GM21360 (cell line): ENCODE data around the gene PLAAT2.

Source experiments
- ATAC-seq: cut with Tn5 transposase; IDR thresholded peaks from one replicate; pipeline ENCODE4 v1.9.1; 2021; ENCODE audit warnings: mild to moderate bottlenecking, moderate library complexity; ENCODE audit not compliant: unreplicated experiment

Gene PLAAT2

GRCh38 chr11:63523151-63523550 is 40.0 kb downstream of the PLAAT2 start:
- no peak for ATAC-seq

DNA sequence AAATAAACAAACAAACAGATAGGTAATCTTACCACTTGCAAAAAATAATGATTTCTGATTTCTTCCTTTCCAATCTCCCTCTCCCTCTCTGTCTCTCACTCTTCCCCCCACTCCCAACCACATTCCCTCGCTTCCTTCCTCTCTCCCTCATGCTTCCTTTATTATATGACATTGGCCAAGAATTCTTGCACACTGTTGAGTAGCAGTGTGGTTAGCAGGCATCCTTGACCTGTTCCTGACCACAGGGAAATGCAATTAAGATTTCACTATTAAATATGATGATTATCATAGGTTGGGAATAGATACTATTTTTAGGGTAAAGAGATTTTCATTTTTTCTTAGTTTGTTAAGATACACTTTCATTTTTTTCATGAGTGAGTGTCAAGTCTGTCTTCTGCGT is 41.3 kb downstream of the PLAAT2 start:
- no peak for ATAC-seq

DNA sequence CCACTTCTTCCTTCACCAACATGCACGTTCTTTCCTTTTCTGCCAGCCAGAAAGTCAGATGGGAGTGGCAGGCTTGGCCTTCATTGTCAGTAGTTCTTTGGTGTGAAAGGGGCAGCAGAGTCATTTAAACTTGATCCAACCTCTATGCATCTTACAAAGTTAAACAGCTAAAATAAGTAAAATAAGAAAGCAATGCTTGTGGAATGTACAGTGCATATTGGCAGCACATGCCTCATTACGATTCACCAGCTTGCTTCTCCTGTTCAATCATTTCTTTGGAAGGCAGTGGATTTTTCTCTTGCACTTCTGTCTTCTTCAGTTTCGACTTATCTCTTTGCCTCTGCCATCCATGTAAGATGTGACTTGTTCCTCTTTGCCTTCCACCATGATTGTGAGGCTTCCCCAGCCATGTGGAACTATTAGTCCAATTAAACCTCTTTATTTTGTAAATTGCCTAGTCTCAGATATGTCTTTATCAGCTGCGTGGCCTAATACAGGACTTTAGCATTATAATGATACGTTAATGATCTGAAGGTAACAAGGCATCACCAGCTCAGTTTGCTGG is 42.5 kb downstream of the PLAAT2 start:
- ATAC-seq: no peak

- no peak for ATAC-seq
Measured at GRCh38 chr11:63518548-63518947, 44.6 kb downstream of the PLAAT2 start.

DNA sequence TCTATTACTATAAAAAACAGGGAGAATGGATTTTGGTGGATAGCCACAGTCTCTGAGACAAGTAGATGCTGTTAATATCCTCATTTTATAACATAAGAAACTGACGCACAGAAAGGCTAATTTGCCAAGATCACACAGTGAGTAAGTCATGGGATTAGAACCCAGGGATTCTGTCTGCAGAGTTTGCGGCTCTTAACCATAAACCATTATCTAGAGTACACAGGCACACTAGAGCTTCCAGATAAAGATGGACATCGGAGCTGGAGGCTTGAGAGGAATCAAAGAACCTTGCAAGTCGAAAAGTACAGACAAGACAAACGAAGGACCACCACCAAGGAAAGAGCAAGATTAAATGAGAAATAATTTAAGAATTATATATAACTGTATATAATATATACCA is 46.0 kb downstream of the PLAAT2 start:
- no peak for ATAC-seq

GRCh38 chr11:63516109-63516508 is 47.1 kb downstream of the PLAAT2 start:
- ATAC-seq: no peak

GRCh38 chr11:63512816-63513215 is 50.4 kb downstream of the PLAAT2 start:
- no peak for ATAC-seq

GRCh38 chr11:63511048-63511748 is 52.0 kb downstream of the PLAAT2 start:
- ATAC-seq: no peak

GRCh38 chr11:63510360-63511047 is 52.7 kb downstream of the PLAAT2 start:
- ATAC-seq: no peak

DNA sequence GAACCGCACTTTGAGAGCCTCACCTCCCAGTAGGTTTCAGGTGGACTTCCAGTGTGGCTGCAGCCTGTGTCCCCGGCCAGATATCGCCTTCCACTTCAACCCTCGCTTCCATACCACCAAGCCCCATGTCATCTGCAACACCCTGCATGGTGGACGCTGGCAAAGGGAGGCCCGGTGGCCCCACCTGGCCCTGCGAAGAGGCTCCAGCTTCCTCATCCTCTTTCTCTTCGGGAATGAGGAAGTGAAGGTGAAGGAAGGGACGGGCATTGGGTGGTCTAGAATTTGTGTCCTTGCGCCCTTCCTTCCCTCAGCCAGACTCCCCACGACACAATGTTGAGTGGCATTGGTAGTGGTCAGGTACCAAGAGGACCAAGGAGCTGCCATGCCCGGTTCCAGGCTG is 54.4 kb downstream of the PLAAT2 start:
- no peak for ATAC-seq

GRCh38 chr11:63508009-63508408 is 55.2 kb downstream of the PLAAT2 start:
- ATAC-seq: no peak

GRCh38 chr11:63507511-63507910 is 55.7 kb downstream of the PLAAT2 start:
- ATAC-seq: no peak

DNA sequence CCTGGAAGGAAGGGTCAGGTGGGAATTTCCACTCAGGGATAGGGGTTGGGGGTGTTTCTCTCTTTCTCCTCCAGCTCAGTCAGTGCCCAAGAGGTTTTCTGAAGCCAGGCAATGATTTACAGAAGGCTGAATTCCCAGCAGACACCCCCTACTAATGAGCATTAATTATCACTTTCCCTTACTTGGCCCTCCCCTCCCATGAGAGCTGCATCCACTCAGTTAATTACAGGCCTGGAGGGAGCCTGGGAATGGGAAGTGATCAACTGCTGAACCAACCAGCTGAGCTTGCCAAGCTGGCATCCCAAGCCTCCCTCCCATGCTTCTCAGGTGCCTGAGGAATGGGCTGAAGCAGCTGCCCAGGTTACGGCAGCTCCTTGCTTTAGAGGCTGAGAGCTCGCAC is 56.3 kb downstream of the PLAAT2 start:
- ATAC-seq: no peak

- no peak for ATAC-seq
Measured at GRCh38 chr11:63505857-63506528, 57.2 kb downstream of the PLAAT2 start, which contains the start of gene LGALS12. Gene LGALS12 (plus strand): TSS chr11:63506084. CDS start chr11:63506459, 375 bp downstream.

DNA sequence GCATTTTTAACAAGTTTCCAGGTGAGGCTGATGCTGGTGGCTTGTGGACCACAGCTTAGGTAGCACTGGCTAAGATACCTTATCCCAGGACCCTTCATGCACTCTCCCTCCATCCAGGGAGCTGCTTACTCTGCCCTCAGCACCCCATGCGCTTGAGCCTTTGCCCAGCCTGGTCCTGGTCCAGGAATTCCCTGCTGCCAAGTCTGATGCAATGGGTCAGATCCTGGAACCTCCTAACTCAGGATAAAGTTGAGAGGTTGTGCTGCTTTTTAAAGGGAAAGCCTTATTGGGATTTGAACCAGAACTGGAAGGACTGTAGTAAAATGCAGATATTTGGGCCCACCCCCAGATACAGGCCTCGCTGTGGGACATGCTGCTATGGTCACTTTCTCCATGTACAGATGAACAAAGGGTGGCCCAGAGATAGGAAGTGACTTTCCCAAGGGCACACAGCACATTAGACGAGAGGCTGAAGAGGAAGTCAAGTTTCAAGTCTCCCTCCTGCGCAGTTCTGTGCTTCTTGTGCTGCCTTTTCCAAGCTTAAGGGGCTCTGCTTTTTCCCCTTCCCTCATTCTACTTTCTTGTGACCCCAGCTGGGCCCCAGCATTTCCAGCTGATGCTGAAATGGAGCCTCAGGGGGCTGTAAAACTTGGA is 58.1 kb downstream of the PLAAT2 start:
- ATAC-seq: no peak

DNA sequence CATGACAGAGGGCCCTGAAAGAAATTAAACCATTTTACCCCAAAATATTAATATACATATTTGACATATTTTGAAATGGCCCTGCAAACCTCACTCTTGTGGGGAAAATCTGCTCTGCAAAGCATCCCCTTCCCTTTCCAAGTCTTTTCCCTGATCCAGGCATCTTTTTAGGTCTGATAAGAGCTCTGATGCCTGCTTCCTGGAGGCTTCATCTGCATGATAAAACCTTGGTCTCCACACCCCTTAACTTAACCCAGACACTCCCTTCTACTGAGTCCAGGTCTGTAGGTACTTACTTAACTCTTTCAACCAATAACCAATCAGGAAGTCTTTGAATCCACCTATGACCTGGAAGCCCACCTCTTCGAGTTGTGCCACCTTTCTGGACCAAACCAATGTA is 59.1 kb downstream of the PLAAT2 start:
- ATAC-seq: no peak

- ATAC-seq: no peak
Measured at GRCh38 chr11:63503492-63503891, 59.7 kb downstream of the PLAAT2 start.
